ENCODE results near the gene CDK5RAP2.

DNA sequence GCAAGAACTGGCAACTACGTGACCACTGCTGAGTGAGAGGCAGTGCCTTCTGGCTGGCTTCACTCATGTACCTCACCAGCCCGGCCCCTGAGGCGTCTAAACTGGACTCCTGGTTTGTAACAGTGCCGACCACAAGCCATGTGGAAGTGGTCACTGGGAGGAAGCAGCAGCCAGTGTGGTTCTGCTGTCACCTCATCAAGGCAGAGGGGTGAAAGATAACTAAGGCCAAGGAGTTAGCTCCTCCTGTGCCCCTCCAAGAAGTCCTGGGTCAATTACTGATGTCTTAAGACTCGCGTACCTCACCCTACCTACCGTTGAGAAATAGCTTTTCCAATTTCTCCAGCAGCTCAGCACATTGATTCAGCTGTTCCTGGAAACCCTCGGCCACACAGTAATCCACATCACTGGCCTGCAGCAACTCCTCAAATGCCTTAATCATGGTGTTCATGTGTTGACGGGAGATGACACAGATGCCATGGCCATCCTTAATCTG lies 142.9 kb downstream of the CDK5RAP2 start:
- TF ChIP-seq RFX1 (IDR thresholded peaks at IDR 0.05) (no peak), REST (IDR thresholded peaks at IDR 0.05; ENCODE audit: borderline replicate concordance) (no peak), REST (CRISPR knock-in tag; IDR thresholded peaks at IDR 0.05; ENCODE audit: low read depth) (no peak), MYNN (IDR thresholded peaks at IDR 0.05) (no peak), MYNN (CRISPR knock-in tag; IDR thresholded peaks at IDR 0.05) (no peak), PPARD (CRISPR knock-in tag; IDR thresholded peaks at IDR 0.05) (no peak), ZNF551 (CRISPR knock-in tag; IDR thresholded peaks at IDR 0.05) (no peak), BRCA1 (IDR thresholded peaks at IDR 0.05) (no peak), BRCA1 (CRISPR knock-in tag; IDR thresholded peaks at IDR 0.05) (no peak), SLC30A9 (CRISPR knock-in tag; IDR thresholded peaks at IDR 0.05) (no peak), CTCF (IDR thresholded peaks at IDR 0.05 in 2 of 3, conservative IDR thresholded peaks at IDR 0.05 in 1 of 3; ENCODE audit: insufficient read depth in 2 of 3, low read depth in 1 of 3, low read length in 3 of 3) (no peak)
- TF ChIP-seq, protein P1, sequence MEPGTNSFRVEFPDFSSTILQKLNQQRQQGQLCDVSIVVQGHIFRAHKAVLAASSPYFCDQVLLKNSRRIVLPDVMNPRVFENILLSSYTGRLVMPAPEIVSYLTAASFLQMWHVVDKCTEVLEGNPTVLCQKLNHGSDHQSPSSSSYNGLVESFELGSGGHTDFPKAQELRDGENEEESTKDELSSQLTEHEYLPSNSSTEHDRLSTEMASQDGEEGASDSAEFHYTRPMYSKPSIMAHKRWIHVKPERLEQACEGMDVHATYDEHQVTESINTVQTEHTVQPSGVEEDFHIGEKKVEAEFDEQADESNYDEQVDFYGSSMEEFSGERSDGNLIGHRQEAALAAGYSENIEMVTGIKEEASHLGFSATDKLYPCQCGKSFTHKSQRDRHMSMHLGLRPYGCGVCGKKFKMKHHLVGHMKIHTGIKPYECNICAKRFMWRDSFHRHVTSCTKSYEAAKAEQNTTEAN (CRISPR knock-in tag; IDR thresholded peaks at IDR 0.05), result no peak
- TF ChIP-seq, protein P2, sequence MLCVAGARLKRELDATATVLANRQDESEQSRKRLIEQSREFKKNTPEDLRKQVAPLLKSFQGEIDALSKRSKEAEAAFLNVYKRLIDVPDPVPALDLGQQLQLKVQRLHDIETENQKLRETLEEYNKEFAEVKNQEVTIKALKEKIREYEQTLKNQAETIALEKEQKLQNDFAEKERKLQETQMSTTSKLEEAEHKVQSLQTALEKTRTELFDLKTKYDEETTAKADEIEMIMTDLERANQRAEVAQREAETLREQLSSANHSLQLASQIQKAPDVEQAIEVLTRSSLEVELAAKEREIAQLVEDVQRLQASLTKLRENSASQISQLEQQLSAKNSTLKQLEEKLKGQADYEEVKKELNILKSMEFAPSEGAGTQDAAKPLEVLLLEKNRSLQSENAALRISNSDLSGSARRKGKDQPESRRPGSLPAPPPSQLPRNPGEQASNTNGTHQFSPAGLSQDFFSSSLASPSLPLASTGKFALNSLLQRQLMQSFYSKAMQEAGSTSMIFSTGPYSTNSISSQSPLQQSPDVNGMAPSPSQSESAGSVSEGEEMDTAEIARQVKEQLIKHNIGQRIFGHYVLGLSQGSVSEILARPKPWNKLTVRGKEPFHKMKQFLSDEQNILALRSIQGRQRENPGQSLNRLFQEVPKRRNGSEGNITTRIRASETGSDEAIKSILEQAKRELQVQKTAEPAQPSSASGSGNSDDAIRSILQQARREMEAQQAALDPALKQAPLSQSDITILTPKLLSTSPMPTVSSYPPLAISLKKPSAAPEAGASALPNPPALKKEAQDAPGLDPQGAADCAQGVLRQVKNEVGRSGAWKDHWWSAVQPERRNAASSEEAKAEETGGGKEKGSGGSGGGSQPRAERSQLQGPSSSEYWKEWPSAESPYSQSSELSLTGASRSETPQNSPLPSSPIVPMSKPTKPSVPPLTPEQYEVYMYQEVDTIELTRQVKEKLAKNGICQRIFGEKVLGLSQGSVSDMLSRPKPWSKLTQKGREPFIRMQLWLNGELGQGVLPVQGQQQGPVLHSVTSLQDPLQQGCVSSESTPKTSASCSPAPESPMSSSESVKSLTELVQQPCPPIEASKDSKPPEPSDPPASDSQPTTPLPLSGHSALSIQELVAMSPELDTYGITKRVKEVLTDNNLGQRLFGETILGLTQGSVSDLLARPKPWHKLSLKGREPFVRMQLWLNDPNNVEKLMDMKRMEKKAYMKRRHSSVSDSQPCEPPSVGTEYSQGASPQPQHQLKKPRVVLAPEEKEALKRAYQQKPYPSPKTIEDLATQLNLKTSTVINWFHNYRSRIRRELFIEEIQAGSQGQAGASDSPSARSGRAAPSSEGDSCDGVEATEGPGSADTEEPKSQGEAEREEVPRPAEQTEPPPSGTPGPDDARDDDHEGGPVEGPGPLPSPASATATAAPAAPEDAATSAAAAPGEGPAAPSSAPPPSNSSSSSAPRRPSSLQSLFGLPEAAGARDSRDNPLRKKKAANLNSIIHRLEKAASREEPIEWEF (CRISPR knock-in tag; IDR thresholded peaks at IDR 0.05), result no peak

All from K562 (cell line).